CD4-positive, alpha-beta memory T cell (primary cell): Measurements from ENCODE around the gene ATG9B. TPM values are rescaled to one million over a fixed set of nuclear protein-coding genes. Genes with fewer than 3 reads are reported as not detected.
"Not testable (repeated sequence)": the region's sequence is repeated elsewhere in the genome, so short reads cannot be mapped to it uniquely, and the experiment has no call there.

Source experiments
- CTCF ChIA-PET: fragments of 350-600 bp; sonication (Branson Sonifier 250); formaldehyde crosslinking; loops from one replicate; lab custom pipeline; 2021; ENCODE audit warnings: inconsistent platforms; ENCODE audit not compliant: partially characterized antibody; lab: Charles Lee
- POLR2A ChIA-PET: fragments of 350-600 bp; sonication (Branson Sonifier 250); formaldehyde crosslinking; loops from one replicate; lab custom pipeline; 2021; ENCODE audit not compliant: partially characterized antibody; lab: Charles Lee
- DNase-seq, 5 donors: peaks; one replicate each; pipeline versions ENCODE4 v3.0.0 to v3.0.0-alpha.2; 2020 to 2022; ENCODE audit warnings: mixed read lengths in 1 of 5
- H3K27ac ChIP-seq: one replicate; pipeline ENCODE4 v1.7.0; 2013; ENCODE audit warnings: low read depth, low read length
- H3K27me3 ChIP-seq: 2 replicates; pipeline ENCODE4 v1.7.0; 2013; ENCODE audit warnings: mild to moderate bottlenecking, low read length, moderate library complexity; ENCODE audit not compliant: insufficient read depth
- H3K36me3 ChIP-seq: 2 replicates; pipeline ENCODE4 v1.7.0; 2013; ENCODE audit warnings: mild to moderate bottlenecking, low read length, moderate library complexity; ENCODE audit not compliant: insufficient read depth
- H3K4me1 ChIP-seq: 2 replicates; pipeline ENCODE4 v1.7.0; 2013; ENCODE audit warnings: mild to moderate bottlenecking, low read length, moderate library complexity; ENCODE audit not compliant: insufficient read depth
- H3K4me3 ChIP-seq, 2 donors: one replicate each; pipeline ENCODE4 v1.7.0; 2013; ENCODE audit warnings: low read length in 2 of 2, mild to moderate bottlenecking in 1 of 2
- H3K9me3 ChIP-seq, 2 donors: one replicate each; pipeline ENCODE4 v1.7.0; 2013; ENCODE audit warnings: low read length in 2 of 2, control low read depth in 1 of 2; ENCODE audit not compliant: control insufficient read depth in 1 of 2
- H3K27ac Mint-ChIP-seq, 7 donors: one replicate each; pipeline ENCODE4 v1.8.0; 2020 to 2021; ENCODE audit warnings: mixed read lengths in 7 of 7, mild to moderate bottlenecking in 6 of 7, inconsistent platforms in 3 of 7, moderate library complexity in 3 of 7
- H3K27me3 Mint-ChIP-seq, 2 donors: one replicate each; pipeline ENCODE4 v1.8.0; 2020 to 2021; ENCODE audit warnings: mixed read lengths in 2 of 2
- H3K36me3 Mint-ChIP-seq, 2 donors: one replicate each; pipeline ENCODE4 v1.8.0; 2020 to 2021; ENCODE audit warnings: mixed read lengths in 2 of 2, inconsistent platforms in 1 of 2, mild to moderate bottlenecking in 1 of 2
- H3K4me1 Mint-ChIP-seq, 4 donors: one replicate each; pipeline ENCODE4 v1.8.0; 2020 to 2021; ENCODE audit warnings: mixed read lengths in 4 of 4, mild to moderate bottlenecking in 1 of 4
- H3K4me3 Mint-ChIP-seq, 8 donors: one replicate each; pipeline ENCODE4 v1.8.0; 2020 to 2021; ENCODE audit warnings: mixed read lengths in 8 of 8, mild to moderate bottlenecking in 7 of 8, moderate library complexity in 6 of 8, inconsistent platforms in 3 of 8
- H3K9me3 Mint-ChIP-seq, 8 donors: one replicate each; pipeline ENCODE4 v1.8.0; 2020 to 2021; ENCODE audit warnings: mixed read lengths in 8 of 8, mild to moderate bottlenecking in 5 of 8, inconsistent platforms in 3 of 8, moderate library complexity in 1 of 8
- intact Hi-C: fragments of 100-400 bp; cut with micrococcal nuclease; formaldehyde crosslinking; loops from one replicate; pipeline ENCODE4 v1.15.1; 2023
- polyA plus RNA-seq, 2 donors: library from polyadenylated mRNA; unstranded; fragments of 300-500 nt; fragmentation: Illumina TruSeq; gene quantifications; one replicate each; pipeline ENCODE4 v1.2.3, GENCODE V29; 2021
- total RNA-seq, 2 experiments: library from RNA; stranded (reverse); gene quantifications; one replicate each; pipeline ENCODE4 v1.2.3, GENCODE V29; 2021

ATG9B gene
- total and polyA plus RNA-seq, 4 experiments from 2014 or later: 16.9 to 36.6 (median 29.6) TPM

GRCh38 chr7:151028131-151028947 is 4.0 kb upstream of the ATG9B start, which contains the start of gene ABCB8:
TSS of gene ABCB8 (plus strand) at chr7:151028450. CDS start at chr7:151028516, 66 bp downstream.
- Mint-ChIP-seq H3K36me3 (peaks cover 6 to 18% of the 10 kb centered on the region in 2 donors), H3K4me1 (peaks cover 13 to 28% (median 21%) of the 10 kb centered on the region in 4 donors), H3K4me3 (peak within 1 kb of the TSS; percentile 92 to 97 (median 95)), H3K27ac (peak within 1 kb of the TSS; percentile 99 to 100 (median 99)), H3K9me3 (no peaks in the 10 kb centered on the region), H3K27me3 (no peaks in the 10 kb centered on the region)
- H3K27ac ChIP-seq: peak within 1 kb of the TSS; percentile 88
- POLR2A ChIA-PET: interaction anchor here (0.8 to 2.8 kb wide), 19 partner anchors 15 to 313 kb away, joined by 3 to 182 read pairs (median 4); partner anchors contain the start of genes ASIC3, CDK5, FASTK and NUB1
- H3K27me3 ChIP-seq: no peaks in the 10 kb centered on the region
- intact Hi-C loops: loop anchor here (1.0 kb wide), 6 partner anchors 10 to 623 kb away; partner anchors contain the start of gene TMUB1
- peaks cover 21% of the 10 kb centered on the region for H3K4me1 ChIP-seq
- no peaks in the 10 kb centered on the region for H3K9me3 ChIP-seq
- H3K4me3 ChIP-seq: peak within 1 kb of the TSS; percentile 84 to 88
- peak; percentile 99 to 100 (median 99) for DNase-seq
- CTCF ChIA-PET: interaction anchor here (0.7 to 4.4 kb wide), 17 partner anchors 10 to 152 kb away, joined by 3 to 44 read pairs (median 6); partner anchors contain the start of gene TMUB1
- H3K36me3 ChIP-seq: peaks cover 11% of the 10 kb centered on the region

GRCh38 chr7:151027728-151028130 is 3.4 kb upstream of the ATG9B start:
- not testable (repeated sequence) for H3K36me3 ChIP-seq, DNase-seq, H3K27me3 Mint-ChIP-seq, H3K9me3 Mint-ChIP-seq, H3K27me3 ChIP-seq, H3K9me3 ChIP-seq
- Histone ChIP-seq H3K4me1 (peaks cover 21% of the 10 kb centered on the region), H3K27ac (peak overlapping the region; percentile 88), H3K4me3 (peak overlapping the region; percentile 61 to 84)
- ChIA-PET CTCF (interaction anchor here (0.8 to 4.4 kb wide), 15 partner anchors 10 to 151 kb away, joined by 3 to 44 read pairs (median 6); partner anchors contain the start of gene TMUB1), POLR2A (interaction anchor here (0.8 to 2.8 kb wide), 15 partner anchors 14 to 84 kb away, joined by 3 to 182 read pairs (median 6); partner anchors contain the start of genes ASIC3, CDK5, FASTK and SLC4A2)
- peaks cover 6 to 16% of the 10 kb centered on the region in 2 donors for H3K36me3 Mint-ChIP-seq
- intact Hi-C loops: loop anchor here (1.0 kb wide), 6 partner anchors 9 to 622 kb away; partner anchors contain the start of gene TMUB1
- peak overlapping the region; percentile 92 to 97 (median 95) for H3K4me3 Mint-ChIP-seq
- H3K4me1 Mint-ChIP-seq: peaks cover 13 to 28% (median 20%) of the 10 kb centered on the region in 4 donors
- peak overlapping the region; percentile 99 to 100 (median 99) for H3K27ac Mint-ChIP-seq

- POLR2A ChIA-PET: interaction anchor here (1.0 to 2.8 kb wide), 10 partner anchors 10 to 84 kb away, joined by 3 to 182 read pairs (median 11); partner anchors contain the start of genes ASIC3, CDK5, FASTK and SLC4A2
- intact Hi-C loops, H3K27me3 Mint-ChIP-seq, H3K27me3 ChIP-seq, H3K9me3 Mint-ChIP-seq, DNase-seq, H3K36me3 ChIP-seq, H3K9me3 ChIP-seq: not testable (repeated sequence)
- H3K4me1 ChIP-seq: peaks cover 21% of the 10 kb centered on the region
- H3K4me3 ChIP-seq: peak overlapping the region; percentile 61 to 84
- CTCF ChIA-PET: interaction anchor here (1.0 to 4.4 kb wide), 5 partner anchors 9 to 151 kb away, joined by 3 to 44 read pairs (median 11); partner anchors contain the start of gene TMUB1
- Mint-ChIP-seq H3K36me3 (peaks cover 5 to 13% of the 10 kb centered on the region in 2 donors), H3K4me1 (peaks cover 13 to 28% (median 20%) of the 10 kb centered on the region in 4 donors), H3K4me3 (peak overlapping the region; percentile 92 to 97 (median 95)), H3K27ac (peak overlapping the region; percentile 99 to 100 (median 99))
- peak overlapping the region; percentile 88 for H3K27ac ChIP-seq
Measured at GRCh38 chr7:151026771-151027727, 2.8 kb upstream of the ATG9B start.

- peaks cover 0 to 8% of the 10 kb centered on the region in 2 donors for H3K36me3 Mint-ChIP-seq
- H3K27me3 ChIP-seq: no peaks in the 10 kb centered on the region
- intact Hi-C loops: no loop called here
- H3K4me1 ChIP-seq: peaks cover 21% of the 10 kb centered on the region
- ChIA-PET CTCF (interaction anchor here (0.6 to 4.4 kb wide), 4 partner anchors 8 to 556 kb away, joined by 3 to 44 read pairs (median 5); no protein-coding TSS in a partner anchor), POLR2A (interaction anchor here (0.6 to 1.5 kb wide), 4 partner anchors 9 to 712 kb away, joined by 3 to 5 read pairs (median 3); no protein-coding TSS in a partner anchor)
- no peak overlapping the region for H3K27ac ChIP-seq
- H3K4me1 Mint-ChIP-seq: peaks cover 12 to 26% (median 19%) of the 10 kb centered on the region in 4 donors
- H3K4me3 Mint-ChIP-seq: peak overlapping the region in 1 of 8 donors; percentile 31
- H3K9me3 Mint-ChIP-seq: no peaks in the 10 kb centered on the region
- peak overlapping the region in 6 of 7 donors; percentile 29 to 100 (median 100) for H3K27ac Mint-ChIP-seq
- H3K9me3 ChIP-seq: no peaks in the 10 kb centered on the region
- no peaks in the 10 kb centered on the region for H3K36me3 ChIP-seq
- H3K27me3 Mint-ChIP-seq: peaks cover 0 to 2% of the 10 kb centered on the region in 2 donors
- no peak overlapping the region for H3K4me3 ChIP-seq
- no peak for DNase-seq
Measured at GRCh38 chr7:151025924-151026671, 1.8 kb upstream of the ATG9B start.

- H3K27ac ChIP-seq: no peak overlapping the region
- Mint-ChIP-seq H3K27ac (peak overlapping the region in 2 of 7 donors; percentile 32 to 43), H3K4me1 (peaks cover 12 to 26% (median 18%) of the 10 kb centered on the region in 4 donors), H3K27me3 (peaks cover 1 to 10% of the 10 kb centered on the region in 2 donors), H3K4me3 (no peak overlapping the region), H3K36me3 (peaks cover 0 to under 1% of the 10 kb centered on the region in 2 donors), H3K9me3 (no peaks in the 10 kb centered on the region)
- DNase-seq: no peak
- intact Hi-C loops: no loop called here
- no peaks in the 10 kb centered on the region for H3K36me3 ChIP-seq
- H3K27me3 ChIP-seq: no peaks in the 10 kb centered on the region
- H3K4me1 ChIP-seq: peaks cover 16% of the 10 kb centered on the region
- POLR2A ChIA-PET: interaction anchor here (1.0 to 1.9 kb wide), 3 partner anchors 9 to 36 kb away, joined by 3 to 8 read pairs (median 5); no protein-coding TSS in a partner anchor
- no peaks in the 10 kb centered on the region for H3K9me3 ChIP-seq
- no peak overlapping the region for H3K4me3 ChIP-seq
- CTCF ChIA-PET: interaction anchor here (1.5 kb wide), 1 partner anchor 39 kb away, joined by 3 read pairs; no protein-coding TSS in a partner anchor
Measured at GRCh38 chr7:151023232-151023631, 1.1 kb downstream of the ATG9B start.
